NK-92 treated with Interleukin-12 subunit alpha and Interleukin-12 subunit beta, amount 100 ng/mL, for 24 hours (cell line): ENCODE data around the gene CCDC40.
"Not testable (repeated sequence)": the region's sequence is repeated elsewhere in the genome, so short reads cannot be mapped to it uniquely, and the experiment has no call there.

Experiments
- DNase-seq: peaks from one replicate; lab custom pipeline; 2025; lab: John Stamatoyannopoulos, UW

CCDC40 gene

DNA sequence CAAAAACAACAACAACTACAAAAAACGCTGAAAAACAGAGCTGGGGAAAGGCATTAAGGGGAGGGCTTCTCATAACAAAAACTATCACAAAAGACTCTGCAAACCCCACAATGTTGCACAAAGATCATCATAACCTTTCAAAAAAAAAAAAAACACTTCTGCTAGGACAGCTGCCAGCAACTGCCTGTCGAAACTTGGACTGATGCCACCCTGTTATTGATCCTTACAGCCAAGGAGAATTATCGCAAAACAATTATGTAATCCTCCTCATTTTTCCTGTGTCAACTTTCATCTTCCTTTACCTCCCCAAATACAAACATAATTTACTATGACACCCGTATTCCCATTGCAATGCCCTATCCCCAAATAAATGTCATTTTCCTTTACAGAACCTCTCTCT lies 9.3 kb downstream of the CCDC40 start:
- DNase-seq: no peak

DNA sequence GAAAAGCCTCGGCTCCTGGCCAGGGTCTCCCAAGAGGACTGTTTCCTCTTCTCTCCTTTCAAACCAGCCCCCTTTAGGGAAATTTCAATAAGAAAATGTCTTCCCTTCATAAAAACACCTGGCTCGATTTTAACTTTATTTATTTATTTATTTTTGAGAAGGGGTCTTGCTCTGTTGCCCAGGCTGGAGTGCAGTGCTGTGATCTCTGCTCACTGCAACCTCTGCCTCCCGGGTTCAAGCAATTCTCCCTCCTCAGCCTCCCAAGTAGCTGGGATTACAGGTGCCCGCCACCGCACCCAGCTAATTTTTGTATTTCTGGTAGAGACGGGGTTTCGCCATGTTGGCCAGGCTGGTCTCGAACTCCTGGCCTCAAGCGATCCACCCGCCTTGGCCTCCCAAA lies 10.3 kb downstream of the CCDC40 start:
- not testable (repeated sequence) for DNase-seq

GRCh38 chr17:80047176-80047575 lies 10.7 kb downstream of the CCDC40 start:
- no peak for DNase-seq

GRCh38 chr17:80049986-80050385 lies 13.5 kb downstream of the CCDC40 start:
- DNase-seq: no peak

DNA sequence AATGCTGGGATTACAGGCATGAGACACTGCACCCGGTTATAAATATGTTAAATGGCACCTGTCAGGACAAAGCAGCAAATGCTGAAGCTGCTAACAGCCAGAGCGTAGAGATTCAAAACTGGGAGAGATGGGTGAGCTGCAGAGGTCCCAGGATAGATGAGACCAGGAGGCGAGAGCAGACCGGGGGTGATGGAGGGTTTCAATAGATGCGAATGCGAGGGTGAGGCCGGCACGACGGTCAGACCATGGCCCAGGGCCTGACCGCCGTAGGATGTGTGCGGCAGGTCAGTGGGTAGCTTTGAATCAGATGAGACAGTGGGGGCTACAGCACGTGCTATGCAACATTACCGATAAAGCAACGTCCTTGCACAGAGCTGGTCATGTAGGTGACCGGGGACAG lies 14.3 kb downstream of the CCDC40 start:
- no peak for DNase-seq

- no peak for DNase-seq
These were observed 15.2 kb downstream of the CCDC40 start for GRCh38 chr17:80051681-80052080.

DNA sequence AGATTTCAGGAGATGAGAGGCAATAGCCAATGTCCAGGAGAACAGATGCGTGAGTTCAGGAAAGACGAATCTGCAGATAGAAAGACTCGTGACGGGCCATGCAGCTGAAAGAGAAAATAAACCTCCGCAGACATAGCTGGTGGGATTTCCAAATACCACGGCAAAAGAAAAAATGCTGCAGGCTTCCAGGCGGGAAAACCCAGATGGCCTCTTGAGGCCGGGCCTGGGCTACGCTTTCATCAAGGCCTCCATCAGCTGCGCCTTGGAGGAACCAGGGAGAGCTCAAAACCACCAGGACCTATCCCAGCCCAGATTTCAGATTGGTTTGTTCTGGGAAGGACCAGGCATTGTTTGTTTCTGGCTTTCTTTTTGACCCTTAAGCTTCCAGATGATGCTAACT lies 16.7 kb downstream of the CCDC40 start:
- no peak for DNase-seq

- DNase-seq: no peak
These were observed 19.2 kb downstream of the CCDC40 start for GRCh38 chr17:80055597-80055996.

DNA sequence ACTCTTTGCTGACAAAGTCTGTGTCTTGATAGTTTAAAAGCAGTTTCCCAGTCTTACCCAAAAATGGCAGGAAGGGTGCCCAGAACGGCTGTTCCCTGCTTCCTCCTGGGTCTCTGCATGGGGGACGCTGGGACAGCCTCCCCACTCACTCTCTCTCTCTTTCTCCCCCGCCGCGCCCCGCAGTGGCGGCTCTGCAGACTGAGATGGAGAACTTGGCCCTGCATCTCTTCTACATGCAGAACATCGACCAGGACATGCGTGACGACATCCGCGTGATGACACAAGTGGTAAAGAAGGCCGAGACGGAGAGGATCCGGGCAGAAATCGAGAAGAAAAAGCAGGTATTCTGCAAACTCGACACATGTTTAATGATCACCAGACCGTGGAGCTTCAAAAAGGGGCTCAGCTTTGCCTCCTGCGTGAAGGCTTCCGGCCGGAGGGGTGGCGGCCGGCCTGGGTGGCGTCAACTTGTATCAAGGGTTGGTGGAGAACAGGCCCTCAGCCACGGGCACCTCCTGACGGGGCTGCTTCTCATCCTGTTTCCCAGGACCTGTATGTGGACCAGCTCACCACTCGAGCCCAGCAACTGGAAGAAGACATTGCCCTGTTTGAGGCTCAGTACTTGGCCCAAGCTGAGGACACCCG lies 22.0 kb downstream of the CCDC40 start:
- no peak for DNase-seq

GRCh38 chr17:80060644-80061043 lies 24.2 kb downstream of the CCDC40 start:
- DNase-seq: no peak

DNA sequence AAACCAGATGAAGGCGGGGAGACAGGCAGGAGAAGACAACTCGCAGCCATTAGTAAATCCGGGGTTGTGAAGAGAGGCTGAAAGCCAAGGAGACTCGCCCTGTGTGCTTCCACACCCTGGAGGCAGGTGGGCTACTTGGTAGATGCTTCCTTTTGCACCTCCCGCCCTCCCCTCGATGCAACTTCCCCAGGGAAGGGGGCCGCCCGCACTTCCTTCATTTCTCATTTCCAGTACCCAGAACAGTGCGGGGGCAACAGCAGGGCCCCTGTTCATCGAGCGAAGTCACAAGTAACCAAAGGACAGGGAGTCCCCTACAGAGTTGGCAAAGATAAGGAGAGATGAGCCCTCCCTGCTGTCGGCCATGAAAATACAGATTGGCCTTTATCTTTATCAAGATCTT lies 25.0 kb downstream of the CCDC40 start:
- no peak for DNase-seq

DNA sequence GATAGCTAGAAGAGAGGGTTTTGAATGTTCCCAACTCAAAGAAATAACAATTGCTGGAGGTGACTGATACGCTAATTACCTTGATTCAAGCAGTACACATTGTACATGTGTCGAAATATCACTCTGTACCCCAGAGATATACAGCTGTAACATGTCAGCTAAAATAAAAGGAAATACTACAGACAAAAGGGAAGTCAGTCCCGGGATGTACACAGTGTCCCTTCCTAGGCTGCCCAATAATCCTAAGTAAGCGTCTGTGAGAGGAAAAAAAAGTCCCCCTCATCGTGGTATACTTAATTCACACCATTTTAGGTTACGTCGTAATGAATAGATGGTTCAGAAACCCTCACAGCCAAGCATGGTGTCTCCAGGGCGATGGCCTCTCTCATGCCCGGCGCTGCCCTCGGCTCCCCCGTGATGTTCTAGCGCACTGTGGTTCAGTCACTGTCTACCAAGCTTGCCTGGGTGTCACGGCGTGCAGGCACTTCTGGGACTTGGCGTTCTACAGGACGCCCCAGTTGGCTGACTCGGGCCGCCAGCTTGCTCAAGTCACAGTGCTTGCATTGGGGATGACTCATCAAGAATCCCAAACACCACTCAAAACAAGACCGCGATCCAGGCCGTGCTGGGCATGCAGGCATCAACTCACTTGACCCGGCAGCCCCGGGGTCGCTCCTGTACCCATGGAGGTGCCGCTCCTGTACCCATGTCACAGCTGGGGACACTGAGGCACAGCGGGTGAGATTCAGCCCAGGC lies 27.6 kb downstream of the CCDC40 start:
- no peak for DNase-seq

GRCh38 chr17:80064696-80065095 lies 28.3 kb downstream of the CCDC40 start:
- no peak for DNase-seq

DNA sequence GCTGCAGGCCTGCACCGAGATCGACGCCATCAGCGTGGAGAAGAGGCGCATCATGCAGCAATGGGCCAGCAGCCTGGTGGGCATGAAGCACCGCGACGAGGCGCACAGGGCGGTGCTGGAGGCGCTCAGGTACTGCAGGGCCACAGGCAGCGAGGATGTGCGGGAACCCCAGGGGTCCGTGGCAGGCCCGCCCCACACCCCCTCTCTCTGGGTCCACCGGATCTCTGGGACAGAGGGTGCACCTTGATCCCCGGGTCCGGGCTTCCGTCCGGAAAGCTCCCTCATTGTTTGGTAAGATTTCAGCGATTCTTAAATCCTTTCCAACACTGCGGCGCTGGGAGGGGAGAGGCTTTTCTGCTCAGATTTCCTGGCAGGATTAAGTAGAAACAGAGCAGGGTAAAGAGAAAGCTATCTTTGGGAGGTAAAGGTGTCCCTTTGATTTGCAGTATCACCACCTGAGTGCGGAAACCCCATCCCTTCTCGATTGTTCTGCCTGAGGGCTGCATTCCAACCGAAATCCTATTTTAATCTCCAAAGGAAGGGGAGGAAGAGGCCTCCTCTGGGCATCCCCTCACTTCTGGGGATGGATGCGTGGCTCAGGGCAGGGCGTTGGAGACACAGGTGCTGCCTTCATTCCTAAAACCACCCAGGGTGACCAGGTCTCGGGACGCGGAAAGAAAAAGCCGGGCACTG lies 29.2 kb downstream of the CCDC40 start:
- DNase-seq: no peak

DNA sequence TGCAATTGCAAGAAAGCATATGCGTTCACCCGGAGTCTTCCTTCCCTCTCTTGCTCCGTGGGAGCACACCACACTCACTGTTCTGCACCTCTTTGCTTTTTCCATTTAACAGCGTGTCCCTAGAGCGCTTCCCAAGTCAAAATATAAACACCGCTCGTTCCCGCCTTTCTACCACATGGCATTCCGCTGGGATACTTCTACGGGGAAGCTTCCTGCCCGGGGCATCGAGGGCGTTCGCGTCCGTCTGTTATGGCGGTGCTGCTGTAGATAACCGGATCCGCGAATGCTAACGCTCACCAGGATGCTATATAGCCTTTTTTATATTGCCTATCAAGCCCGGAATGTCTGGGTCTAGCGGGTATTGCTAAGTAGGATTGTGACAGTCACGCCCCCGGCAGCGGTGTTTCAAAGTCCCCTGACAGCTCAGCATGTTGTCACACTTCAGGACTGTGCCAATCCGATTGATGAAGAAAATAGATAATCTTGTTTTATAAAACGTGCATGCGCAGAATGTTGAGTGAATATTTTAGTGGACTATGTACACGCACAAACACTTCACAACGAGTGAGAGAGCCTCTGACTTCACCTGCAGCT lies 31.0 kb downstream of the CCDC40 start:
- no peak for DNase-seq

DNA sequence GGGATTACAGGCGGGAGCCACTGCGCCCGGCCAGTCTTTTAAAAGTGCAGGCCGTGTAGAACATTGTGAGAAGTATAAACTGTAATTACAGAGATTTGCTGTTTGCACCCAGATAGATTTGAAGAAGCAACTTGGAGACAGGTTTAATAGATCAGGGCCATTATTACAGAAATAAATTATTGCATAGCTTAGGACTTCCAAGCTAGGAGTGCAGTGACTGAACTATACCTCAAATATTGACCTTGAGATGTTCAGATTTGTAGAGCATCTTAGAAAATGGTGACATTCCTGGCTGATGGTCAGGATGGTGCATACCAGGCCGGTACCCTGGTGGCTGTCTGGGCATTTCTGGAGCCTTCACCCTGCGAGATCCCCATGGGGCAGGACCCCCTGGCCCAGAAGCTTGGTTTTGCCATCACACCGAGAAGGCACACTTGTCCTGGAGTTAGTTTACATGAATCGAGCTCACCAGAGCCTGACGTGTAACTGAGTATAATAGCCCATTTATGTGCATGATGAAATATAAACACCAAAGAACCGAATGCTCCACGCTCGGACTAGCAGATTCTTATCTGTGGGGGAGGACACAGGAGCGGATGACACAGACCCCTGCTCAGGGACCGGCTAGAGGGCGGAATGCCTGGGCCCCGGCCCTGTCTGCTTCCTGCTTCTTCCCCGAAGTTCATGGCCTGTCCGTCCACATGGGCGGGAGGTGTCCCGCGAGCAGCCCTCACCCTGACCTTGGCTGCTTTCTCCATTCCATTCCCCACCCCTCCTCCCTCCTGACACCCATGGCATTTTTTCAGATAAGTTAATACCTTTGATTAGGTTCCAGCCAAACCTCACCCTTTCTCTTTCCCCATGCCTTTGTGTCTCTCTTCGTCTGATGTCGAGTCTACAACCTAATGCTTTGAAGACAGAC lies 32.1 kb downstream of the CCDC40 start:
- no peak for DNase-seq

DNA sequence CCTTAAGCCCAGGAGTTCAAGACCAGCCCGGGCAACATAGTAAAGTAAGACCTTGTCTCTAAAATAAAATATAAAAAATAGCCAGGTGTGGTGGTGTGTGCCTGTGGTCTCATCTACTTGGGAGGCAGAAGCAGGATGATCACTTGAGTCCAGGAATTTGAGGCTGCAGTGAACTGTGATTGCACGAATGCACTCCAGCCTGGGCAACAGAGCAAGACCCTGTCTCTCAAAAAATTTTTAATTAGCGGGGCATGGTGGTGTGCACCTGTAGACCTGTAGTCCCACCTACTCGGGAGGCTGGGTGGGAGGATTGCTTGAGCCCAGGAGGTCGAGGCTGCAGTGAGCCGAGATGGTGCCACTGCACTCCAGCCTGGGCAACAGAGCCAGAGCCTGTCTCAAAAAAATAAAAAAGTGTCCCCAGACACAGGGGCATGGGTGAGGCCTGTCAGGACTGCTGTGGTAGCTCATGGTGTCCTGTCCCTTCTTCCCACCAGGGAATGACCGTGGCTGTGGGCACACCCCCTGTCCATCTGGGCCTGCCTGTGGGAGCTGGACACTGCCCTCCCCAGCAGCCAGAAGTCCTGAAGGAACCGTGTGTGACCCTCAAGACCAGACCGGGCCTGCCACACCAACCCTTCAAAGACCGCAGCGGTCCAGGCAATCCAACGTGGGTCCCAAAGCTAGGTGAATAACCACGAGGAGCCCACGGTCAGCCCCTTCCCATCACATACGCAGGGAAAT lies 34.1 kb downstream of the CCDC40 start:
- DNase-seq: no peak

- no peak for DNase-seq
These were observed 34.8 kb downstream of the CCDC40 start for GRCh38 chr17:80071116-80071841.

- no peak for DNase-seq
These were observed 36.0 kb downstream of the CCDC40 start for GRCh38 chr17:80072410-80072809.

GRCh38 chr17:80080081-80080480 lies 43.6 kb downstream of the CCDC40 start:
- DNase-seq: no peak
